ENCODE results near the gene SEPTIN5. TPM values are rescaled to one million over a fixed set of nuclear protein-coding genes. Genes with fewer than 3 reads are reported as not detected.
A peak's percentile ranks its signal among the peaks of the same experiment; 100 is the strongest.

Gene SEPTIN5
- total and polyA plus RNA-seq, 9 of the 15 experiments (the other 6 are each of a cell fraction or from before 2014, with no cell fraction given) = 0.03 to 195 (median 119) TPM

DNA sequence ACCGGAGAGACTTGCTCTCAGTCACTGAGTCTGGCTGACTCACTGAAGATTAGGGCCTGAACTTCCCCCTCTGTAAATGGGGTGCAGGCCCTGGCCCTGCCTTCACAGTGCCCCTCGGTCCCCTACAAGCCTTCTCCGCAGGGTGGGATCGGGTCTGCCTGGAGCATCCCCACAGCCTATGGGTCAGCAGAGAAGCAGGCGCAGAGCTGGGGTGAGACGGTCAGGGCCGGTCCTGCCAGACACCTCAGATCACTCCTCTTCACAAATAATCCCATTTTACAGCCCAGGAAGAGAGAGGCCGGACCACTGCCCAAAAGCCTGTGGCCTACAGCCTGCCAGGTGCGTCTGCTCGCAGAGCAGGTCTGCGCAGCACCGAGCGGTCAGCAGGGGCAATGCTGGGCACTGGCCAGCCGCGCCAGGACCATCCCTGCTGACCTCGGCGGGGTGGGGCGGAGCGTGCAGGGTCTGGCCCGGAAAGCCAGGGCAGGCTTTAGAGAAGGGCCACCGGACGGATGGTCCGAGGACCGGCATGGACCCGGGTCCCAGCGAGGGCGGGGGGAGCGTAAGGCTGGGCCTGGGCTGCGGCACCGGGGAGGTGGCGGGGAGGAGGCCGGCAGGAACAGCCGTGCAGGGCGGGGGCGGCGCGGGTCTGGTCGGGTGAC, 522 bp upstream of the SEPTIN5 start (continued):
- TF ChIP-seq, protein P1, sequence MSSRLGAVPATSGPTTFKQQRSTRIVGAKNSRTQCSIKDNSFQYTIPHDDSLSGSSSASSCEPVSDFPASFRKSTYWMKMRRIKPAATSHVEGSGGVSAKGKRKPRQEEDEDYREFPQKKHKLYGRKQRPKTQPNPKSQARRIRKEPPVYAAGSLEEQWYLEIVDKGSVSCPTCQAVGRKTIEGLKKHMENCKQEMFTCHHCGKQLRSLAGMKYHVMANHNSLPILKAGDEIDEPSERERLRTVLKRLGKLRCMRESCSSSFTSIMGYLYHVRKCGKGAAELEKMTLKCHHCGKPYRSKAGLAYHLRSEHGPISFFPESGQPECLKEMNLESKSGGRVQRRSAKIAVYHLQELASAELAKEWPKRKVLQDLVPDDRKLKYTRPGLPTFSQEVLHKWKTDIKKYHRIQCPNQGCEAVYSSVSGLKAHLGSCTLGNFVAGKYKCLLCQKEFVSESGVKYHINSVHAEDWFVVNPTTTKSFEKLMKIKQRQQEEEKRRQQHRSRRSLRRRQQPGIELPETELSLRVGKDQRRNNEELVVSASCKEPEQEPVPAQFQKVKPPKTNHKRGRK (tag; IDR thresholded peaks at IDR 0.05) = no peak

GRCh38 chr22:19715188-19715930, 1.1 kb downstream of the SEPTIN5 start:
- peaks cover 38 to 80% of the 10 kb centered on the region in 2 experiments for H3K4me1 ChIP-seq (replicated peaks in 1 of 2; ENCODE audit: control insufficient read depth in 2 of 2, insufficient read depth in 2 of 2, low read length in 2 of 2)
- CTCF ChIA-PET (ENCODE audit: low intra/inter-chr PET ratio) = interaction anchor here (4.5 kb wide), 1 partner anchor 36 kb away, joined by 113 read pairs; no protein-coding TSS in a partner anchor
- DNase-seq (ENCODE audit: extremely low read depth in 1 of 4, low spot score in 3 of 4) (no peak), FAIRE-seq (no peak), ATAC-seq (no peak)
- in situ Hi-C loops (cut with MboI) (no loop called here), intact Hi-C loops (cut with micrococcal nuclease) (loop anchor here (5.0 to 10.0 kb wide), 2 partner anchors 51 to 238 kb away; partner anchors contain the start of genes CDC45 and UFD1)
- no peak overlapping the region for H2AFZ ChIP-seq (ENCODE audit: low read depth, low read length)
- peaks cover 0 to 16% of the 10 kb centered on the region in 2 experiments; a peak in 3 of 5 replicates for H3K27me3 ChIP-seq (ENCODE audit: control insufficient read depth in 2 of 2, insufficient read depth in 2 of 2, low read length in 2 of 2)
- peaks cover 9% of the 10 kb centered on the region for H3K9me1 ChIP-seq (ENCODE audit: control insufficient read depth, insufficient read depth, low read length)
- H3K27ac ChIP-seq (ENCODE audit: extremely low read depth, low read depth, low read length) = no peak overlapping the region; the same call in 2 of the 3 replicates
- H3K79me2 ChIP-seq (ENCODE audit: control insufficient read depth, insufficient read depth, low read length) = peaks cover 25% of the 10 kb centered on the region
- POLR2A ChIA-PET = interaction anchor here (0.5 to 1.8 kb wide), 15 partner anchors 9 to 572 kb away, joined by 3 to 8 read pairs (median 3); no protein-coding TSS in a partner anchor
- H3K9me3 ChIP-seq (replicated peaks; ENCODE audit: control insufficient read depth, insufficient read depth, low read depth, low read length) = no peaks in the 10 kb centered on the region
- peak overlapping the region; percentile 39 to 90; a peak in 3 of 4 replicates for H3K9ac ChIP-seq (ENCODE audit: insufficient read depth in 1 of 2, low read depth in 2 of 2, low read length in 2 of 2)
- BruUV-seq (replicated peaks) = no TSS peak
- peaks cover 11% of the 10 kb centered on the region; the same call in 2 of the 3 replicates for H3K36me3 ChIP-seq (ENCODE audit: control insufficient read depth, insufficient read depth, low read length)
- H4K20me1 ChIP-seq (replicated peaks; ENCODE audit: control insufficient read depth, insufficient read depth, low read length) = peaks cover 13% of the 10 kb centered on the region
- 42% methylated on average over 4 of the region's 4 CpGs for WGBS (ENCODE audit: insufficient coverage, low coverage, missing lambda C conversion rate)
- peak overlapping the region; percentile 50 for H3K4me3 ChIP-seq
- peak overlapping the region; percentile 75 for H3K4me2 ChIP-seq (ENCODE audit: insufficient read depth, low read length)
- TF ChIP-seq, protein P2, sequence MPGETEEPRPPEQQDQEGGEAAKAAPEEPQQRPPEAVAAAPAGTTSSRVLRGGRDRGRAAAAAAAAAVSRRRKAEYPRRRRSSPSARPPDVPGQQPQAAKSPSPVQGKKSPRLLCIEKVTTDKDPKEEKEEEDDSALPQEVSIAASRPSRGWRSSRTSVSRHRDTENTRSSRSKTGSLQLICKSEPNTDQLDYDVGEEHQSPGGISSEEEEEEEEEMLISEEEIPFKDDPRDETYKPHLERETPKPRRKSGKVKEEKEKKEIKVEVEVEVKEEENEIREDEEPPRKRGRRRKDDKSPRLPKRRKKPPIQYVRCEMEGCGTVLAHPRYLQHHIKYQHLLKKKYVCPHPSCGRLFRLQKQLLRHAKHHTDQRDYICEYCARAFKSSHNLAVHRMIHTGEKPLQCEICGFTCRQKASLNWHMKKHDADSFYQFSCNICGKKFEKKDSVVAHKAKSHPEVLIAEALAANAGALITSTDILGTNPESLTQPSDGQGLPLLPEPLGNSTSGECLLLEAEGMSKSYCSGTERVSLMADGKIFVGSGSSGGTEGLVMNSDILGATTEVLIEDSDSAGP (CRISPR knock-in tag; IDR thresholded peaks at IDR 0.05) = no peak
- no peak for TF ChIP-seq ZNF197 (CRISPR knock-in tag; IDR thresholded peaks at IDR 0.05; ENCODE audit: low read depth)
- no peak for TF ChIP-seq CCNT2 (IDR thresholded peaks at IDR 0.05; ENCODE audit: borderline replicate concordance, extremely low read depth, insufficient read length, low read depth, low read length)
- 0 out of 2 replicates have a peak, but pooled peaks have one; percentile 1 for TF ChIP-seq THAP12 (CRISPR knock-in tag; IDR thresholded peaks at IDR 0.05)
- no peak for TF ChIP-seq ZNF3 (CRISPR knock-in tag; IDR thresholded peaks at IDR 0.05)
- TF ChIP-seq LEF1 (IDR thresholded peaks at IDR 0.05) = no peak
- 0 out of 4 replicates have a peak, but pooled peaks of 1 of the 2 experiments have one; percentile 3 for TF ChIP-seq TRIM24 (IDR thresholded peaks at IDR 0.05)
- no peak for TF ChIP-seq DLX4 (CRISPR knock-in tag; IDR thresholded peaks at IDR 0.05)
- TF ChIP-seq ZNF324 (CRISPR knock-in tag; IDR thresholded peaks at IDR 0.05) = no peak
- TF ChIP-seq TCF7 (IDR thresholded peaks at IDR 0.05; ENCODE audit: borderline replicate concordance) = no peak
- TF ChIP-seq GATAD2B (IDR thresholded peaks at IDR 0.05; ENCODE audit: borderline replicate concordance) = no peak
